IMR-90 (cell line): ENCODE results near the gene CYFIP1. TPM values are rescaled to one million over a fixed set of nuclear protein-coding genes. Genes with fewer than 3 reads are reported as not detected.

Source experiments
- ATAC-seq: fragments of 200-7000 bp; cut with Tn5 transposase; 2 replicates; pipeline ENCODE4 v1.9.1; 2020; ENCODE audit warnings: low read depth, mild to moderate bottlenecking, moderate library complexity
- BruUV-seq: library from RNA; stranded (reverse); fragments of 400-500 nt; replicated peaks from 2 replicates; lab custom pipeline; 2021; lab: Mats Ljungman, UMichigan
- CTCF ChIA-PET: fragments of 300-600 bp; formaldehyde crosslinking; extraction: SDS; loops from one replicate; lab custom pipeline; 2021; ENCODE audit warnings: antibody characterized with exemption; lab: Yijun Ruan, JAX
- POLR2A ChIA-PET: fragments of 300-600 bp; sonication (Branson Sonifier 250); formaldehyde crosslinking; loops from one replicate; lab custom pipeline; 2022; ENCODE audit warnings: antibody characterized with exemption; ENCODE audit not compliant: unreplicated experiment; lab: Charles Lee
- DNase-seq: peaks from one replicate; pipeline ENCODE4 v3.0.0; 2013
- H2AFZ ChIP-seq: replicated peaks from 2 replicates; pipeline ENCODE3; 2013; ENCODE audit warnings: low read length, mild to moderate bottlenecking; ENCODE audit not compliant: poor library complexity
- H2AK5ac ChIP-seq: 2 replicates; pipeline ENCODE4 v1.6.1; 2013; ENCODE audit warnings: low read depth, low read length, inconsistent platforms
- H2AK9ac ChIP-seq: replicated peaks from 2 replicates; pipeline ENCODE3; 2013; ENCODE audit warnings: mild to moderate bottlenecking, low read depth, low read length, moderate library complexity; ENCODE audit not compliant: poor library complexity
- H2BK120ac ChIP-seq: 2 replicates; pipeline ENCODE4 v1.6.1; 2013; ENCODE audit warnings: low read depth, low read length, inconsistent platforms
- H2BK15ac ChIP-seq: 3 replicates; pipeline ENCODE4 v1.6.1; 2013; ENCODE audit warnings: low read depth, low read length, inconsistent platforms
- H2BK20ac ChIP-seq: 2 replicates; pipeline ENCODE4 v1.6.1; 2013; ENCODE audit warnings: low read depth, mild to moderate bottlenecking, inconsistent platforms, low read length, moderate library complexity
- H2BK5ac ChIP-seq: 2 replicates; pipeline ENCODE4 v1.6.1; 2013; ENCODE audit warnings: mild to moderate bottlenecking, low read depth, low read length, inconsistent platforms; ENCODE audit not compliant: poor library complexity, severe bottlenecking
- H3K14ac ChIP-seq: replicated peaks from 2 replicates; pipeline ENCODE4 v1.6.1; 2013; ENCODE audit warnings: low read depth, low read length, inconsistent platforms
- H3K18ac ChIP-seq: 2 replicates; pipeline ENCODE4 v1.6.1; 2013; ENCODE audit warnings: low read depth, low read length, control low read depth
- H3K23ac ChIP-seq: 2 replicates; pipeline ENCODE4 v1.6.1; 2013; ENCODE audit warnings: low read depth, low read length, inconsistent platforms
- H3K27ac ChIP-seq: 2 replicates; pipeline ENCODE4 v1.5.1; 2013; ENCODE audit warnings: mild to moderate bottlenecking, control low read depth, low read length; ENCODE audit not compliant: insufficient read depth
- H3K27me3 ChIP-seq: 2 replicates; pipeline ENCODE4 v1.6.1; 2013; ENCODE audit warnings: low read length; ENCODE audit not compliant: control insufficient read depth, insufficient read depth
- H3K36me3 ChIP-seq: 2 replicates; pipeline ENCODE4 v1.6.1; 2013; ENCODE audit warnings: low read length, mixed read lengths; ENCODE audit not compliant: control insufficient read depth, insufficient read depth
- H3K4ac ChIP-seq: 2 replicates; pipeline ENCODE4 v1.6.1; 2013; ENCODE audit warnings: low read depth, low read length, inconsistent platforms
- H3K4me1 ChIP-seq: 2 replicates; pipeline ENCODE4 v1.6.1; 2013; ENCODE audit warnings: low read length, mixed read lengths; ENCODE audit not compliant: control insufficient read depth, insufficient read depth
- H3K4me2 ChIP-seq: 2 replicates; pipeline ENCODE4 v1.6.1; 2013; ENCODE audit warnings: low read depth, mild to moderate bottlenecking, control low read depth, low read length, moderate library complexity
- H3K4me3 ChIP-seq: 2 replicates; pipeline ENCODE4 v1.5.1; 2013; ENCODE audit warnings: low read depth, mild to moderate bottlenecking, control low read depth, low read length, moderate library complexity; ENCODE audit not compliant: insufficient read depth
- H3K56ac ChIP-seq: 2 replicates; pipeline ENCODE4 v1.6.1; 2013; ENCODE audit warnings: low read length, inconsistent platforms; ENCODE audit not compliant: insufficient read depth; ENCODE audit errors: extremely low read depth
- H3K79me1 ChIP-seq, 2 experiments: 2 replicates each; pipeline ENCODE4 v1.6.1; 2013; ENCODE audit warnings: low read length in 2 of 2, inconsistent platforms in 1 of 2, low read depth in 1 of 2
- H3K9ac ChIP-seq: 2 replicates; pipeline ENCODE4 v1.6.1; 2013; ENCODE audit warnings: low read depth, low read length, control low read depth
- H3K9me1 ChIP-seq: 2 replicates; pipeline ENCODE4 v1.6.1; 2013; ENCODE audit warnings: low read length, inconsistent platforms; ENCODE audit not compliant: insufficient read depth
- H3K9me3 ChIP-seq: 2 replicates; pipeline ENCODE4 v1.6.1; 2013; ENCODE audit warnings: low read length; ENCODE audit not compliant: control insufficient read depth, insufficient read depth
- H4K20me1 ChIP-seq: 2 replicates; pipeline ENCODE4 v1.6.1; 2013; ENCODE audit warnings: low read length, inconsistent platforms; ENCODE audit not compliant: insufficient read depth
- H4K5ac ChIP-seq: 2 replicates; pipeline ENCODE4 v1.6.1; 2013; ENCODE audit warnings: mild to moderate bottlenecking, low read depth, low read length, control low read depth
- H4K8ac ChIP-seq, 2 experiments: 2 replicates each; pipeline ENCODE4 v1.6.1; 2013; ENCODE audit warnings: low read depth in 2 of 2, low read length in 2 of 2, control low read depth in 1 of 2, inconsistent platforms in 1 of 2
- H4K91ac ChIP-seq: 2 replicates; pipeline ENCODE4 v1.6.1; 2013; ENCODE audit warnings: low read depth, low read length, inconsistent platforms; ENCODE audit not compliant: insufficient read depth
- RCOR1 ChIP-seq: IDR thresholded peaks from 2 replicates; pipeline ENCODE4 v1.6.1; 2012; ENCODE audit warnings: mild to moderate bottlenecking, low read length, improper control_type of control experiment; ENCODE audit not compliant: insufficient replicate concordance
- WGBS, 2 experiments: methylation state at CpG; one replicate each; pipeline versions ENCODE4 v1.1.5 to v1.1.7; 2013; ENCODE audit warnings: missing lambda C conversion rate in 2 of 2; ENCODE audit not compliant: insufficient read length in 1 of 2; ENCODE audit errors: extremely low coverage in 2 of 2; 5-methylcytosine and 5-hydroxymethylcytosine counted together
- dilution Hi-C: fragments of 300-500 bp; cut with HindIII; formaldehyde crosslinking; loops from one replicate; pipeline ENCODE4 v1.14.3; 2018; ENCODE audit warnings: low sequenced_read_pairs; ENCODE audit not compliant: unreplicated experiment
- in situ Hi-C: fragments of 300-500 bp; cut with MboI; formaldehyde crosslinking; loops from 3 replicates; pipeline ENCODE4 v1.14.3; 2019; ENCODE audit warnings: low sequenced_read_pairs, inconsistent platforms, mixed read lengths
- intact Hi-C: fragments of 100-400 bp; cut with micrococcal nuclease; formaldehyde crosslinking; loops from 2 replicates; pipeline ENCODE4 v1.10.0; 2022
- polyA plus RNA-seq, 3 experiments: library from polyadenylated mRNA; depleted of rRNA; stranded (reverse); fragments of >200 nt; gene quantifications; 2 replicates each; pipeline ENCODE4 v1.2.3, GENCODE V29; 2012; ENCODE audit warnings: low replicate concordance in 1 of 3
- total RNA-seq: library from RNA; depleted of rRNA; stranded (reverse); fragments of >200 nt; gene quantifications from 2 replicates; pipeline ENCODE4 v1.2.3, GENCODE V29; 2012

The CYFIP1 gene
- total and polyA plus RNA-seq, 2 of the 4 experiments (the other 2 are of a cell fraction) = 58.4 to 163 TPM

GRCh38 chr15:22936577-22937472, 43.3 kb downstream of the CYFIP1 start:
- Histone ChIP-seq H3K4me2 (no peak overlapping the region), H2AK5ac (no peak overlapping the region), H3K56ac (no peak overlapping the region), H2BK120ac (no peak overlapping the region), H2BK5ac (no peak overlapping the region), H3K36me3 (peaks cover 61% of the 10 kb centered on the region), H3K14ac (no peak overlapping the region), H3K9ac (no peak overlapping the region), H3K4me1 (no peaks in the 10 kb centered on the region), H4K8ac (no peak overlapping the region), H3K4me3 (no peak overlapping the region), H2AFZ (no peak overlapping the region), H3K27ac (no peak overlapping the region), H2AK9ac (no peak overlapping the region), H3K23ac (no peak overlapping the region), H4K5ac (no peak overlapping the region), H3K18ac (no peak overlapping the region), H4K20me1 (peaks cover 4% of the 10 kb centered on the region; the same call in 1 of the 2 replicates), H3K79me1 (peaks cover 15 to 28% of the 10 kb centered on the region in 2 experiments; a peak in 3 of 4 replicates), H3K9me1 (peaks cover 4% of the 10 kb centered on the region; the same call in 1 of the 2 replicates), H3K27me3 (no peaks in the 10 kb centered on the region), H3K9me3 (no peaks in the 10 kb centered on the region), H3K4ac (no peak overlapping the region), H2BK15ac (no peak overlapping the region), H2BK20ac (no peak overlapping the region), H4K91ac (no peak overlapping the region)
- WGBS, 2 experiments = 100% methylated on average over 1 of the region's 23 CpGs; no CpG with 5 or more reads in 1 of the 2 experiments
- no TSS peak for BruUV-seq
- in situ Hi-C loops = no loop called here
- CTCF ChIA-PET = no interaction called here
- intact Hi-C loops = no loop called here
- DNase-seq (no peak), ATAC-seq (no peak)
- POLR2A ChIA-PET = no interaction called here
- dilution Hi-C loops = no loop called here
- no peak for TF ChIP-seq RCOR1
